OCI-LY1 (cell line): ENCODE results near the gene SALL1.

Experiments
- EZH2 ChIP-seq: fragments of 200-600 bp; sonication (generic), shearing (Covaris generic); IDR thresholded peaks from 2 replicates; pipeline ENCODE4 v1.8.0; 2017; ENCODE audit warnings: borderline replicate concordance, mixed run types, mild to moderate bottlenecking, antibody characterized with exemption, low read length, moderate library complexity, mixed read lengths
- TF ChIP-seq, protein P1 (sequence below): fragments of 200-600 bp; sonication (generic), shearing (Covaris generic); IDR thresholded peaks from 2 replicates; pipeline ENCODE4 v1.5.1; 2017; ENCODE audit warnings: mild to moderate bottlenecking, antibody characterized with exemption, low read length, moderate library complexity, mixed read lengths

DNA sequence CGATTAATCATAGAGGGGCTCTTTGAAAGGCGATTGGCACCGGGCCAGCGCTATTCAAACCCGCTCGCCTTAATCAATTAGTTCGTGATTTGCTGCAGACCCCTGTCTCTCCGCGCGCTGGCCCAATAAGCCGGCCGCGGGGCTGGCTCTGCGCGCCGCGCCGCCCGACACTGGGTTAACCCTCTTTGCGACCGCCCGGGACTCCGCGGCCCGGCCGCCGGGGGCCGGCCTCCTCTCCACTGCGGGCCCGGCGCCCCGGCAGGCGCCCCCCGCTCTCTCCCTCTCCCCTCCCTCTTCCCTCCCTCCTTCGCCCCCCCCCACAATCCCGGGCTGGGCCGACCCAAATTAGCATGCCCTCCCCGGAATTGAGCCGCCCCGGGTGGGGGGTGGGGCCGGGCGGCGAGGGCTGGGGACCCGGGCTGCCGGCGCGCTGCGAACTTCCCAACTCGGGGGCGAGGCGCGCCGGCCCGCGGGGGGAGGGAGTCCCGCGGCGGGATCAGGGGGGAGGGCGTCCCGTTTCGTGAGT, 428 bp upstream of the SALL1 start:
- no peak for TF ChIP-seq EZH2
- TF ChIP-seq, protein P1, sequence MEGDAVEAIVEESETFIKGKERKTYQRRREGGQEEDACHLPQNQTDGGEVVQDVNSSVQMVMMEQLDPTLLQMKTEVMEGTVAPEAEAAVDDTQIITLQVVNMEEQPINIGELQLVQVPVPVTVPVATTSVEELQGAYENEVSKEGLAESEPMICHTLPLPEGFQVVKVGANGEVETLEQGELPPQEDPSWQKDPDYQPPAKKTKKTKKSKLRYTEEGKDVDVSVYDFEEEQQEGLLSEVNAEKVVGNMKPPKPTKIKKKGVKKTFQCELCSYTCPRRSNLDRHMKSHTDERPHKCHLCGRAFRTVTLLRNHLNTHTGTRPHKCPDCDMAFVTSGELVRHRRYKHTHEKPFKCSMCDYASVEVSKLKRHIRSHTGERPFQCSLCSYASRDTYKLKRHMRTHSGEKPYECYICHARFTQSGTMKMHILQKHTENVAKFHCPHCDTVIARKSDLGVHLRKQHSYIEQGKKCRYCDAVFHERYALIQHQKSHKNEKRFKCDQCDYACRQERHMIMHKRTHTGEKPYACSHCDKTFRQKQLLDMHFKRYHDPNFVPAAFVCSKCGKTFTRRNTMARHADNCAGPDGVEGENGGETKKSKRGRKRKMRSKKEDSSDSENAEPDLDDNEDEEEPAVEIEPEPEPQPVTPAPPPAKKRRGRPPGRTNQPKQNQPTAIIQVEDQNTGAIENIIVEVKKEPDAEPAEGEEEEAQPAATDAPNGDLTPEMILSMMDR = no peak
